SW480 (cell line): ENCODE measurements around the gene SUDS3.

ENCODE experiments used
- DNase-seq: peaks from one replicate; pipeline ENCODE4 v3.0.0-alpha.2; 2016; ENCODE audit warnings: low spot score

The SUDS3 gene

GRCh38 chr12:118356809-118357256 lies 19.5 kb upstream of the SUDS3 start:
- DNase-seq = no peak

DNA sequence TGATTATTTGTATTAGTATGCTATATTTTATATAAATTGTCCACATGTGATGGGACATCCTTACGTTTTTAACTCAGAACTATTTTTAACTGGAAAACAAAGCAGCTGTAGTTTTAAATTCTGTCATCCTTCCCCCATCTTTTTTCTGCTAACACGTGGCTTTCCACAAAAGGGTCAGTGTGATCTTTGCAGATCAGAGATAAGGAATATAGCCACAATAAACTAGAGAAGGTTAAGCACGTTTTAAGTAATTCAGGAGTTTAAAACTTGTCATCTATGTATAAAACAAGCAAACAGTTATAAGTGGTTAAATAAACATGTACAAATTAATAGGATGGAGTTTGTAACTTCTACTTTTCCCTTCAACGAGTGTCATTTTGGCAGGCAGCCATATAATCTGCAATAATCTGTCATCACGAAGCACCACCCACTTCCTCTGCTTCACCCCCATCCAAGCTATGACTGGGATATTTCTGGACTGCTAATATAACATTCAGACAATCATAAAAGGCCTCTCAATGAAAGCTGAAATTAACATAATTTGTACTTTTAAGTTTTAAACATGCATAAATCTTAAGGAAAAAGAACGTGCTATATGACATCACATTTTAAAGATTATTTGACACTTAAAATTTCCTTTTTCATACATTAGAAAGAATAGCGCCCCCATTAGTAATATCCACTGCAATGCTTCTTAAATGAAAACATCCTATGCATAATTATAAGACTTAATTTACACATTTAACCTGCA lies 18.9 kb upstream of the SUDS3 start:
- no peak for DNase-seq

DNA sequence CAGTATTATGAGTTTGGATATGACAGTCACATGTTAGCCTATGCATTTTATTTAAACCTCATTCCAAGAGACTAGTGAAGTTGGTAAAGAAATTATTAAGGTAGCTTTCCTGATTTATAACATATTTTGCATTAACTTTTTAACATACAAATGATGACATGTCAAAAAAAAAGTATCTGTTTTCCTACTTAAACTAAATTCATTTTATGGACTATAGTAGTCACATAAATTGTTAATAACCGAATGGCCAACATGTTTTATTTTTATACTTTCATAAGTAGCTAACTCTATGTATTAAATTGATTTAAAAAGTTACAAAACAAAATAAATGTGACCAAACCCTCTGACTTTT lies 18.4 kb upstream of the SUDS3 start:
- no peak for DNase-seq

DNA sequence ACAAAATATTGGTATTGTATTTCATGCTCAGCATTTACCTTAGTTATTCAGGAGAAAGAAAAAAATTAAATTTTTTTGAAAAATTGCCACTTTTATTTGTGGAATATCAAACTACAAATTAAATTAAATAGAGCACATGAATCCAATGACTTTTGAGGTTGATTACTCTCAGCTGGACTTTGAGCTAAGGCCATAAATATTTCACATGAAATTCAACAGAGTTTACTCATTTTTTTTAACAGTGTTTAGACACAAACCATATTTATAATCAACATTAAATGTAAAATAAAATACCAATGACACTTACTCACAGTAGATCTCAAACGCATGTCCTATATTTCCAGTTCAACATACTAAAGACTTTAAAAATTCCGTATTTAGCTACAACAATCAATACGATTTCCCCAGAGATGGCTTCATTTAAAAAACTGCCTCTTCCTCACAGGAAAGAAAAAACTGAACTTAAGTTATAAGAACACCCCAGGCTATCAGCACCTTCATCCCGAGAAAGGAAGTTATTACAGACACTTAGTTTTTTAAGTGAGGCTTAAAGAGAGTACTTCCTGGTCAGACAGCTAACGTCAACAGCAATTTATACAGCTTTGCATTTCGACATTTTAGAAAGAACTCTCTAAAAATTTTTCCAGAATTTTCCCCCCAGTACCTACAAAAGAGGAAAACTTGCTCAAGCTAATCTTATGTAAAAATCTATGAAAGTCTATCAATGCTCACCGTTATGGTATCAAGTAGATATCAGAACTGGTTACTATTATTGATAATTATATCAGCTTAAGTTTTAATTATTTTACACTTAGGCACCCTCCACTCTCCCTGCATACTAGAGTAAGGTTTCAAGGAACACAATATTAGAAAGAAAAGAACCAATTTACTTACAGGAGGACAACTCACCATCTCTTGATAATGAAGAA lies 17.5 kb upstream of the SUDS3 start:
- DNase-seq = no peak

GRCh38 chr12:118359541-118359915 lies 16.8 kb upstream of the SUDS3 start:
- DNase-seq = no peak

- DNase-seq = no peak
Measured at GRCh38 chr12:118361092-118361404, 15.3 kb upstream of the SUDS3 start.

DNA sequence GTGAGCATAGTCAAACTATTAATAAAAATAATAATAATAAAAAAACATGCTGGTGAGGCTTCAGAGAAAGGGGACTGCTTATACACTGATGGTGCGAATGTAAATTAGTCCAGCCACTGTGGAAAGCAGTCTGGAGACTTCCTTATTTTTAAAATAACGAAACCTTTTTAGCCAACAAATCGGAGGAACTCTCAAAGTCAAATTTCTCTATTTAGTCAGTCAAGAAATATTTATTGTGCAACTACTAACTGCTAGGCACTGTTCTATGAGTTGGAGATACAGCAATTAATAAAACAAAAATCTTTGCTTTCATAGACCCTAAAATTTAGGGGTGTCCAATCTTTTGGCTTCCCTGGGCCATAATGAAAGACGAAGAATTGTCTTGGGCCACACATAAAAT lies 14.5 kb upstream of the SUDS3 start:
- DNase-seq = no peak

DNA sequence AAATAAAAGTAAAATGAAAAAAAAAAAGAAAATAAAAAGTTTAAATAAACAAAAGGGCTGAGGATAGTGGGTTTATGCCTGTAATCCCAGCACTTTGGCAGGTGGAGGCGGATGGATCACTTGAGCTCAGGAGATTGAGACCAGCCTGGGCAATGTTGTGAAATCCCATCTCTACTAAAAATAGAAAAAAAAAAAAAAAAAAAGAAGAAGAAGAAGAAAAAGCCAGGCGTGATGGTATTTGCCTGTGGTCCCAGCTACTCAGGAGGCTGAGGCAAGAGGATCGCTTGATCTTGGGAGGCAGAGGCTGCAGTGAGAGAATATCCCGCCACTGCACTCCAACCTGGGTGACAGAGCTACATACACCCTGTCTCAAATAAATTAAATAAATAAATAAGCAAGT lies 7.5 kb upstream of the SUDS3 start:
- no peak for DNase-seq

GRCh38 chr12:118370601-118371000 lies 5.8 kb upstream of the SUDS3 start:
- no peak for DNase-seq

- no peak for DNase-seq
Measured at GRCh38 chr12:118371321-118372282, 4.8 kb upstream of the SUDS3 start.

- peak; percentile 98 for DNase-seq
Measured at GRCh38 chr12:118372541-118373495, 3.5 kb upstream of the SUDS3 start, which contains the start of gene TAOK3. Gene TAOK3, minus strand, starts transcription at chr12:118372907. Its CDS starts 117,340 bp downstream, at chr12:118255567.

DNA sequence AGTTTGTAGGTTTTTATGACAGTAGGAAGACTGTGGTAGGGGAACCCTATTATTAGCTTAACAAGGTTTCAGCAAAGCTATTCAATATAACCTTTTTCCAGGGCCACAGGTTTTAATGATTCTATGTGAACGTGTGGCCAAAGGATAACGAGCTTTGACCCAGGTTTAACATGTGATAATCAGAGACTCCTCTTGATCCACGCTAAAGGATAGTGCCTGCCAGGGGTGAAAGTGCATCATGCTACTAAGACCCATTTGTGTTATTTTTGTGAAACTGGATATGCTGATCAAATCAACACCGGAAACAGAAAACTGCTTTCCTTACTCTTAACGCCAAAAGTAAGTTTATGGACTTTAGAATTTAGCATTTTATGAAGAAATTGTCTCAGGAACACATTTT lies 2.7 kb upstream of the SUDS3 start:
- DNase-seq = no peak

GRCh38 chr12:118374126-118374725 lies 2.1 kb upstream of the SUDS3 start:
- DNase-seq = no peak

- no peak for DNase-seq
Measured at GRCh38 chr12:118374909-118375308, 1.4 kb upstream of the SUDS3 start.

DNA sequence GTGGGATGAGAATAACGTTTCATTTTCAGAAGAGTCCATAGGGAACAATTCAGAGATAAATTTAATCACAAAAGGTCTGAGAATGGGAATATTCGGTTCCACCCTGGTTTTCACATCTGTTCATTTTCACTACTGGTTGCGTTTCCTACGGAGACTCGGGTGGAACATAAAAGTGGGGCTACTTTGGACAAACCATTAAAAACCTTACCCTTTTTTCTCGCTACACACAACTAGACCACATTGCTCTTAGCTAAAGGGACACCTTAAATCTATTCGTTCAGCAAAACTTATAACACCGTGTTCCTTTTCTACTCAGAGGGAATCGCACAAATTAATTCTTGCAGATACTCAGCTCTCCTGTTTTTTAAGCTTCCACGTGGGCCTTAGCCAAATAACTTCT lies 1.0 kb upstream of the SUDS3 start:
- DNase-seq = no peak

DNA sequence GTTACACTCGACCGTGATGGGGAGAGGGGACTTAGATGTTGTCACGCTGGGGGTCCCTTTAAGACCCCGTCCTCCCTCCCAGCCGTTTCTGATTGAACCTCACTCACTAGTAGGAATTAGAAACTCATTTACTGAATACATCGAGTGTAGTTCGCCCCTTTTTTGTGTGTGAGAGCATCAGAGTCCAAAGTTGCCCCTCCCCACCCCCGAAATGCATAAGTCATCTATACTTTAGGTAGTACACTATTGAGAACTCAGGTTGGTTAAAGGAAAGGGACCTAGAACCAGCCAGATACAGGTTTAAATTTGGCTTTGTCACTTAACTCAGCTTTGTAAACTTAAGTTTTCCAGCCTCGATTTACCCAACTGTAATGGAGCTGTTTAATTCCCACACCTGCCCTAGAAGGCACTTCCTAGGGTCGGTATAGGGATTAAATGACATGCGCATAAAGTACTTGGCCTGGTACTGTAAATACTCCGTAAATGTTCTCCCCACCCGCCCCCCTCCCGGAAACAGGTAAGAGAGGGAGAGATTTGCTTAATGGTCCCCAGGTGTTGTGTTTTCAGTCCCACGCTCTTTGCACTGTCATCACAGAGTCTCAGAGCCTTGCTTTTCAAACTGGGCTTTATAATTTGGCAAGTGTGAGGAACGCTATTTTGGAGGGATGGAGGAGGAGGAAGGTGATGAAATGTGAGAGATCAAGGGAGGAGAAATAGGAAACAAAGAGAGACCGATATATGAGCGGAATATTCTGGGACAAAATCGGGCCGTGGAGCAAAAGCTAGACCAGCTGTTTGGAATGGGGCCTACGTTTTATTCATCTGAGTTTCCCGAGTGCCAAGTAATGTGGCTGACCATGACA lies 897 bp downstream of the SUDS3 start:
- DNase-seq = no peak

DNA sequence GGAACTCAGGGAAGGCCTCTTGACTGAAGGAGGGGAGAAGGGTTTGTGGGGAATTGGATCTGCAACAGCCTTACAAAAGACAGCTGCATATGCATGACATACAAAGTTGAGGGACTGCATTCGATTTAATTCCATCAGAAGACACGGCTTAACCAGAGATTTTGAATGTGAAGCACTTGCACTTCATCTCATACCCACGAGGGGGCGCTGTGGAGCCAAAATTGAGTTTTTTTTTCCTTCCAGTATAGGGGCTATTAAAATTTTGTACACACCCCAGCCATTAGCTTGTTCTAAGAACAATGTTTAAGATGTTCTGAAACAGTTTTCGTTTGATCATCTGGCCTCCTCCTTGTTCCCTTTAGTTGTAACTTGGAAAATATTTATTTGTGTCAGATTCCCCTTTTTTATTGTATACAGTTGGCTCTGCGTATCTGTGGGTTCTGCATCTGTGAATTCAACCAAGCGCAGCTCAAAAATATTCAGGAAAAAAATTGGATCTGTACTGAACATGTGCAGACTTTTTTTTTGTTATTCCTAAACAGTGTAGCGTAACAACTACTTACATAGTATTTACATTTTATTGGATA lies 1.6 kb downstream of the SUDS3 start:
- peak; percentile 50 for DNase-seq

GRCh38 chr12:118391424-118391823 lies 15.1 kb downstream of the SUDS3 start:
- no peak for DNase-seq

GRCh38 chr12:118391836-118392235 lies 15.5 kb downstream of the SUDS3 start:
- no peak for DNase-seq
